Activated naive CD4-positive, alpha-beta T cell treated with Interleukin-2 at 50 U/mL for 16 hours (primary cell): ENCODE results near the gene HES6.
"Not testable (repeated sequence)": the region's sequence is repeated elsewhere in the genome, so short reads cannot be mapped to it uniquely, and the experiment has no call there.

Experiments
- DNase-seq: peaks from one replicate; pipeline ENCODE4 v3.0.0-alpha.2; 2020

Gene HES6

DNA sequence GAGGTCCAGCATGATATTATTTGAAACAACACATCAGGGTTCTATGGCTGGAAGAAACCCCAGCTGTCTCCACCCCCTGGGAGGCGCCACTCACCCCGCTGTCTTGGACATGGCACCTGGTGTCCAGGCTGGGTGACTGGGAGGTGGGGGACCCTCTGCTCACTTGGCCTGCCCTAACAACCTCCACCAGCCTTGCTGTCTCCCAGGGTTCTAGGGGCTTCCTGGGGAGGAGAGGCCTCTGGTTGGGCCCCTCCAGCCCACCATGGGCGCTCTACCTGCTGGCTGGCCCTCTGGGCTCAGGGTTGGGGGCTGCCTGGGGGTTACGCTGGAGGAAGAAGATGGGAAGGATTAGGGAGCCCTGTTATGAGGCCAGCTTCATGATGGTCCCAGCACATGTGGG lies 32.3 kb upstream of the HES6 start:
- no peak for DNase-seq

DNA sequence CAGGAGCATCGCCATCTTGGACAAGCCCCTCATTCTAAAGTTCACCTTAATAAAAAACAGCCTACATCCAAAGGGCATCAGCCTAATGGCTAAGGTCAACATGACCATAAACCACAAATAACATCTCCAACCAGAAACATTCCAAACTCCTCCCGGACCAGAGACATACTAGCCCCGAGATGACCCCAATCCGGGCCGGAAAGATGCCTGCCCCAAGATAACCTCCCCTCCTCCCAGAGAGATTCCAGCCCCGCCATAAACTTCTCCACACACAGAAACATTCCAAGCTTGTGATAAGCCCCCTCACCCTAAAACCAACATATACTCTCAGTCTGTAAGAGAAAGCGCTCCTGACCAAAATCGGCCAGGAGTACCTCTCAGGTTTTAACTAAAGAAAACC lies 31.8 kb upstream of the HES6 start:
- not testable (repeated sequence) for DNase-seq

DNA sequence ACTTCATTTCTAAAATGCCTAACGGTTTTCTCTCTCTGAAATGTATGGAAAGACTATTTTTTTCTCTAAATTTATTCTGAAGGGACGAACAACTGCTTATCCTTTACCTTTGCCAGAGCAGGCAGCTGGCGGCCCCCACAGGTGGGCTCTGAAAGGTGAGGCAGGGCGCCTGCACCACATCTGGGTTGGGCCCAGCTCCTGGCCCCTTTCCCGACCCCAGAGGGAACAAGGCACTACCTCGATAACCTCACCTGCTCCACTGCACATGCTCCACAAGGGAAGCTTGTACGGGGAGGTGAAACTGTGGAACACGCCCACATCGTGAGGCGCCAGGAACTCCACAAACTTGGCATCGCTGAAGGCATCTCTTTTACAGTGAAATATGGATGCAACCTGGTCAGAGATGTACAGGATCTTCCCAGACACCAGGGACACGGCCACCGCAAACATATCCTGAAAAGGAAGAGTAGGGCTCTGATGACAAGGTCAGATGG lies 31.3 kb upstream of the HES6 start:
- no peak for DNase-seq

DNA sequence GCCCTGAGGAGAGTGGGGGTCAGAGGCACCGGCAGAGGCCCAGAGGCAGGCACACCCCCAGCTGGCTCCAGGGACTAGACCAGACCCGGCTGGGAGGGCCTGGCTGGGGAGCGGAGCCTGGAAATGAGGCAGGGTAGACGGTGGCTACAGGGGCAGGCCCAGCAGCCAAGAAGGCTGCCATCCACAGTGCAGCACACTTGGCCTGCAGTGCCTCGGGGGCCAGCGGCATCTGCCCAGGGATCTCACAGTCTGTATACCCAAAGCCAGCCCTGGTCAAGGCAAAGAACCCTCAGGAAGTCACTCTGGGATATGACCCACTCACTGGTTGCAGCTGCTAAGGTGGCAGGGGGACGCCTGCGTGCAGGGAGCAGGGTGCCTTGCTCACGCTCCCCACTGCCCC lies 30.8 kb upstream of the HES6 start:
- DNase-seq, result no peak

DNA sequence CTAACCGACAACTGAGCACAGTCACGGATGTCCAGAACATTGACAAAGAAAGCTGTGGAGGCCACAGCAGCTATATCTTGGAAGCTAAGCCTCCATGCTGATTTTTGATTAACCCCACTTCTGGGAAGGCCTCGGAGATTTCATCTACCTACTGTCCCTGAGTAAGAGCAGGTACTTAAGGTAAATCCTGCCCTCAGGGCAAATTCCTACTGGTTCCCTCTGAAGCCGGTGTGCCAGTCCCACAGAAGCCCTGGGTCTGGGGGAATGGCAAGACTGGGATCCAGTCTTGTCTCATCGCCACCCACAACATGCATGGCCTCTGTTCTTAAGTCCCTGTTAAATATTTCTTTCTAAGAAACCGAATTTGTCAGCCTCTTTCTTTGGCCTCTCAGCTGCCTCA lies 29.9 kb upstream of the HES6 start:
- DNase-seq, result no peak

DNA sequence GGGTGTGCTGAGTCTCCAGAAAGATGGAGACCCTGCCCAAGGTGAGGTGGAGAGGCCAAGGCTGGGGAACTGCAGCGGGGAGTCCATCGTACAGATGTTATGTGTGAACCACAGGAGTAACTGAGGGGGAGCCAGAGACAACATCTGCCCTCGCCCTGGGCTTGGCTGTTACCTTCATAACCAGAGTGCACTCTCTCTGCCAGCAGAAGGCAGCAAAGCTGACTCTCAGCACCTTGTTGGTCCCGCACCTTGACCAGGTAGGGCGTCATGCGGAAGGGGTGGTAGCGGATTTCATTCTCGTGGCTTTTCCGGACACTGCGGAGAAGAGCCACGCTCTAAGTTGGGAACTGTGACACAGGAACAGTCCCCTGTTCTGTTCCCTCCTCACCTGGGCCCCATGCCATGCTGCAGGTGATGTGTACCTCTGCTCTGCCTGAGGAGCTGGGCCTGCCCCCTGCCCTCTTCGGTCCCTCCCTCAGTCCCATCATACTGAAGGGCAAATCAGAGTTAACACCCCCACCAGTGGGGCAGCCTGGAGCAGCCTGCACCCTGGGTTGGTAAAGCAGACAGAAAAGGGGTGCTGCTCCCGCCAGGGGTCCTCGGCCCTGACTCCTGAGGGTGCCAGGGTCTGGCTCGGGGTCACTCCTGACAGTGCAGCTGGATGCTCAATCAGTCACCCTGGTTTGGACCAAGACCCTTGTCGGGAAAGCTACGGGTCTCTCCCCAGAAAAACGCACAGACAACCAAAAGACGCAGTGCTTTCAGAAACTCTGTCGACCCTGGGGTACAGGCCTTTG lies 28.2 kb upstream of the HES6 start:
- DNase-seq, result no peak

DNA sequence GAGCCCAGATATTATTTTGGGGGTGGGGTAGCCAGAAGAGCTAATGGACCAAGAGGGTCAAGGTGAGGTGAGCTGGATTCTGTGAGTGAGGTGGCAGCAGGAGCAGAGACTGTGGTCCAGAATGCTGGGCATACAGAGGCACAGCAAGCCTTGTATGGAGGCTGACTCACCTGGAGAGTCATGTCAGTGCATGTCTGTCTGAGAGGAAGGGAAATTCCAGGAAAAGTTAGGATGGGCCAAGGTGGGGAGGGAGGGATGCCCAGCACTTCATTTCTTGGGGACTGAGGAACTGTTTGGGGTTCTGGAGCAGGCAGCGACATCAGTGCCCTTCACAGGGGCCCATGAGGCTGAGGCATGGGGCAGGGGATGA lies 27.5 kb upstream of the HES6 start:
- DNase-seq, result no peak

DNA sequence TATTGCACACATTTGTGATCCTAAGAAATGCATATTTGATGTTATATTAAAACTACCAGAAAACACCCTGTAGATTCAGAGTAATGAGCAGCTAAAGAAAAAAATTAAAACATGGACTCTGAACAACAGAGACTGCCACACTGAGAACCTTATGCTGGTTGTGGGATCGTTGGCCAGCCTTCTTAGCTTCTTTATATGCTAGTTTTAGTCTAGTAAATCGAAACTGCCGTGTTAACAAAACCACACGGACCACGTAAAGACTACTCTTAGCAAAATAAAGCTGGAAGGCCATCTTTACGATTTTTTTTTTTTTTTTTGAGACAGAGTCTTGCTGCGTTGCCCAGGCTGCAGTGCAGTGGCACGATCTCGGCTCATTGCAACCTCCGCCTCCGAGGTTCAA lies 25.8 kb upstream of the HES6 start:
- no peak for DNase-seq

DNA sequence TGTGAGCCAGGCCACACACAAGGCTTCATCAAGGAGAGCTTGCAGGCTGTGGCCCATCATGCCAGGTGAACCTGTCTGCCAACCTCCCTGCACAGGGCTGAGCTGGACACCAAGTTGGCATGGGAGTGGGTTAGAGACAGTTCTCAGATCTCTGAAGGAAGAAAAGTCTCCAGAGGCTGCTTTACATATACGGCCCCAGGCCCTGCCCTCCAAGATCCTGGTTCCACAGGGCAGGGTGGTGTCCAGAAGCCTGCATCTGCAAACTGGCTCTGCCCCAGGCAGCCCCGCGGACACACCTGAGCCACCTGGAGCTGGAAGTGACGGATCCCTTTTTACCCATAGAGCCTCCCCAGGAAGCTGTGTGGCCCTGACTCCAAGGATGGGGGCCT lies 24.2 kb upstream of the HES6 start:
- no peak for DNase-seq

DNA sequence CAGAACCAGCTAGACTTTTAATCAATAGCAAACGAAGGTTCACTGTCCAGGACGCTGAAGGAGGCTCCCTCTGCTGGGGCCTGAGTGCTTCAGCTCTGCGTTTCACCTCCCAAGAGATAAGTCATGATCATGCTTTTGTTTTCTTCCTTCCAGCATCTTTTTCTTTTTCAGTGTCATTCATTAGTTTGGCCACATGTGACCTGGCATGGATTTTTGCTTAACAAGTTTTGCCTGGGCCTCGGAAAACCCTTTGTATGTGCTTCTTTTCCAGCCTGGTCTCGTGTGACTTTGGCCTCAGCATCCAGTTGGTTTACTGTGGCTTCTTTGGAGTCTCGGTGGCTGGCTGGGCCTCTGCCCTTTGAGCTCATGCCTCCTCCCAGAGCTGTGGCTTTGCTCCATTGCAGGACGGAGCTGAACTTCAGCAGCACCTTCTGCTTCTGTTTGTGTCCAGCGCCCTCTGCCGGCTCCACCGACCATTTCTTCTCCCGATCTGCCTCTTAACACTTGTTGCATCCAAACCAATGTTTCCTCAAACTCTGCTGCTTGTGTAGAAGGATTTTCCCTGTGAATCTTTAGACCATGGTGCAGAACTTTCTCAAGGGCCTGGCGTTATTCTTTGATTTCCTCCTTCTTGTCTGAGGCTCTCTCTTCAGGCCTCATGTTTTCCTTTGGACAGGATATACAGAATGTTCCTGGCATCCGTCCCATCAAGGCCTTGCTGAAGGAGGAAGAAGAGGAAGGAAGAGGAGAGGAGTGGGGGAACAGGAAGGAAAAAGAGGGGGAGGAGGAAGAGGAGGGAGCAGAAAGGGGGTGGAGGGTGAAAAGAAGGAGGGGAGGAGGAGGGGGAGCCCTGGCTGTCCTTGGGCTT lies 23.6 kb upstream of the HES6 start:
- DNase-seq, result peak; percentile 72

DNA sequence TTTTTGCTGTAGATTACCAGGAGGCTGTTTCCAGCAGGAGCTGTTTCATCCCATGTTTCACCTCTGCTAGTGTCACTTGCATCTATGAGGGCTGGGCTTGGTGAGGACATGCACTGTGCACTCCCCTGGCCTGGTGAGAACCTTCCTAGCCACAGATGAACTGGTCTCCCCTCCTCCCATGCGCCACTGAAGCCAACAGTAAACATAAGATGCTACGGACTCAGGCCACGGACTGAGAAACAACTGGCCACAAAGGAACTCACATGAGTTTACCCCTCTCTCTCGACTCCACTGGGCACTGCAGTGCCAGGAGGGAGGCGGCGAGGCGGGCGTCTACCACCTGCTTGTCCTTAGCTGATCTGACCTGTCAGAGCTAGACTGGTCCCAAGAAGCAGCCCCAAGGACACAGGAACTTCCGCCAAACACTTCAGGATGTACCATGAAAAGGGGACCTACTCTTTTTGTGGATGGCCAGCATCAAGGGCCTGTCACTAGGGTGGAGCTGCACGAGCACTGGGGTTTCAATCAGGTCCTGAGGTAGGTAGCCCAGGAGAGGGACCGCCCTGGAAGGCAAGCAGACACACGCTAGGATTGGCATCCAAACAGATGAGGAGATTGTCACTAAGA lies 22.8 kb upstream of the HES6 start:
- no peak for DNase-seq

DNA sequence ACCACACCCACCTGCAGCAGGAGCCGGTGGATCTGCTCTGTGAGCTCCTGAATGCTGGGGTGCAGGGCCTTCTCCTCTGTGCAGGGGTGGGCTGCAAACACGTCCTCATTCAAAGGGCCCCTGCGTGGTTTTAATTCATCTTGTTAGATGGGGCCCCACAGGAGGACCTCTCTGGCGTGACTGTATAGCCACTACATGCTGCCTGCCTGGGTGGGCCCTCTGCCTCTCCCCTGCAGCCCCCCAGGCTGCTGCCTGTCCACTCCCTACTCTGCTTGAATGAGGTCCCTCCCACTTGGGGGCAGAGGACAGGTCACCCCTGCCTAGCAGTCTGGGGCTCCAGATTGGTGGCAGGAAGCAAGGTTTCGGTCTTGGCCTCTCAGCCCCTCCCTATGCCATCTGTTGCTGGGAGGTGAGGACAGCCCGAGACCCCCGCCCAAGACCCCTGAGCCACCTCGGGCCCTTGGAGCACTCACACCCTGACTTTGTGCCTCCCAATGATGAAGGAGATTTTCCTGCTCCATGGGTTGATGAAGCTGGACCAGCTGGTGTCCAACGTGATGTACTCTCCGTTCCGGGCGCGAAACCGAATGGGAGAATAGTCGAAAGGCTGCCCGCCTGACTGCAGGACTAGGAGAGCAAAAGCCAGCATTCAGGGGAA lies 22.0 kb upstream of the HES6 start:
- no peak for DNase-seq

DNA sequence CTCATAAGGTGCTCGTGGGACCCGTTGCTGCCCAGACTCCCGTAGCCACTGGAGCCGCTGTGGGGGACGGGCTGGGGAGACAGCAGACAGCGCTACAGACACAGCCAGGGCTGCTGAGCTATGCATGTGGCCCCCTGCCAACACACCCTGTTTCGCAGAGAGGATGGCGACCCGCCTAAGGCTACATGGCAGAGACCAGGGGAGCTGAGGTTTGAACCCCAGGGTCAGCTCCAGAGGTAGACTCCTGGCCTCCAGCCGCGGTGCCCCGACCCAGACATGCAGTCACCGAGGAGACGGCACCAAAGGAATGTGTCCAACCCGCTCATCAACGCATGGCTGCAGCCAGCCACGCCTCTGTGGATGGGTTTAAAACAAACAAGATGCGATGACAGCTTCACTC lies 21.0 kb upstream of the HES6 start:
- DNase-seq, result no peak

DNA sequence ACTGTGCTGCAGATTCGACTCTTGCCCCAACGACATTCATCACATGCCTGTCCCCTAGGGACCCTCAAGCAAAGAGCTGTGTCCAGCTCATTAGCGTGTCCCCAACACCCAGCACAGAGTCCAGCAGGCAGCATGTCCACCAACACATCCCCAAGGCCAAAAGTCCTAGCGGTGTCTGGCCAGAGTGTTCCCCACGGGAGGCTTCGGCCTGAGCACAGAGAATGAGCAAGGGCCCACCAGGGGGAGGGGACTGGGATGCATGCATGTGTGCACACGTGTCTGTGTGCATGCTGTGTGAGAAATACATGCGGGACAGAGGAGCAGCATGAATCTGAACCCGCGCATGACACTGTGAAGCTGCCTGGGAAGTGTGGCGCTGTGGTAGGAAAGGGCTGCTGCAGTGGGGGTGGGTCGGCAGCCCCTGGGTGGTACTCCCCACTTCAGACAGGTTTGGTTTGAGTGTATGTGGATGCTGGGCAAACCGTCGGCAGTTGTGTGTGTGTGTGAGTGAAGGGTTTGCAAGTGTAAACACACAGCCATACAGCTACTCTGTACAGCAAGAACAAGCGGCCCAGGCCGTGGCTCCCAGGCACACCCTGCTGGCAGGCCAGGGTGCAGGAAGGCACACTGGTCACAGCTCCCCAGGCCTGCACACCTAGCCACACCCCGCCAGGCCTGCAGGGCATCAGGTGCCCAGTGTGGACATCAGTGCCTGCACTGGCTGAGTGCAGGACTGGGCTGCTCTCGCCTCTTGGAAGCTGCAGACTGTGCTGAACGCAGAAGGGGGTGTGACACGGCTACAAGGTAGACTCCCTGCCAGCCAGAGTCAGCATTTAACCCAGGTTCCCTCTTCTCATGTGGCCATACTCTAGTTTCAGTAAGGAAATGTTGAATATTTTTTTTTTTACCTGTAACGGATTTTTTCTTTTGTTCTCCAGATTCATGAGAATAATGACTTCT lies 19.5 kb upstream of the HES6 start:
- no peak for DNase-seq

DNA sequence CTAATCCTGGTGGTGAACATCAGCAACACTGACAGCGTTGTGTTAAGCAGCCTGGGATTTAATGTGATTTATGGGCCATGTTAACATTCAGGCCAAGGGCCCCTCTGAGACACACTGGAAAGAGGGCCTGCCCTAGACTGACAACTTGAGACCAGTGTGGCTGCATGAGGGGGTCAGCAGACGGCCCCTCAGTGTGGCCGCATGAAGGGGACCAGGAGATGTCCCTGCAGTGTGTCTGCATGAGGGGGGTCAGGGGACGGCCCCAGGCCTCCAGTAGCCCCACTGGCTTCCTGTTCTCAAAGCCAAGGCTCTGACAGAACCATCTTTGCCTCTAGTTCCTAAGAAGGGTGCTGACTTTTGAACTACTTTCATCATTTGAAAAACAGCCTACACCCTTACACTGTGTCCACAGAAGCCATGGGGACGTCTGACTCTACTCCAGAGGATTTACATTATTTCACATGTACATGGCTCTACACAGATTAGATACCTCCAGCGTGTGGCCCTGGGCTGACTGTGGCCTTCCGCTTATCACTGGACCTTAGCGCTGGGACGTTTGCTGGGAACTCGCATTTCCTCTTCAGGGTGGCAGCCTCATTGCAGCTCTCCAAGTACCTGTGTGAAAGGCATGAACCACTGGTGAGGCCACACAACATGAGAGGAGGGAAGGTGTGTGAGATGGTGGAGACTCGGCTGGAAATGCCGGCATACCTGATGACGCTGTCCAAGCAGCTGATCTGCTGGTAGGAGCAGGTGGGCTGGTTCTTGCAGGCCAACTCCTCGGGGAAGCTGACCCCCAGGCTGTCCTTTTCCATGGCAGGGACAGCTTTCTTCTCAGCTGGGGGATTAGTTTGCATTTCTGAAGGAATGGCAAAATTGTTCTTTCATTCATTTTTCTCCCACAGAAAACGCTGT lies 18.2 kb upstream of the HES6 start:
- no peak for DNase-seq

DNA sequence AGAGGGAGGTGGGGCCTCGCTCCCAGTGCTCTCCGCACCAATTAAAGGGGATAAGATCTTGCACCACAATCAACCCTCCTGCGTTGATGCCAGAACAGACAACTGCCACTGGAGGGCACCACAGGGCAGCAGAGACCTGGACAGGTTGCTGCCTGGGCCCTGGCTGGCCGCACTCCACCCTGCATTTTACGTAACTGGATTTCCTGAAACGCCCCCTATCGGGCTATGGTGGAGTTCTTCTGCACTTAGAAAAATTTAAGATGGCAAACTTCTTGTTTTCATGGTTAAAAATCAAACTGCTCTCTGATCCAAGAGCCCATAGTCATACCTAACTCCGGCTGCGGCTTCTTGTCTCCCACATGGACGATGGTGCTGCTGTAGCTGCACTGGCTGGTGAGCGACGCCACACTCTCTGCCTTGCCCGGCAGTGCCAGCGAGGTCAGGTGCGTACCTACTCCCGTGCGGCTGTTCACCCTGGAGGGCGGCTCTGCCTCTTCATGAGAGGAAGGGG lies 16.8 kb upstream of the HES6 start:
- DNase-seq, result peak; percentile 74

DNA sequence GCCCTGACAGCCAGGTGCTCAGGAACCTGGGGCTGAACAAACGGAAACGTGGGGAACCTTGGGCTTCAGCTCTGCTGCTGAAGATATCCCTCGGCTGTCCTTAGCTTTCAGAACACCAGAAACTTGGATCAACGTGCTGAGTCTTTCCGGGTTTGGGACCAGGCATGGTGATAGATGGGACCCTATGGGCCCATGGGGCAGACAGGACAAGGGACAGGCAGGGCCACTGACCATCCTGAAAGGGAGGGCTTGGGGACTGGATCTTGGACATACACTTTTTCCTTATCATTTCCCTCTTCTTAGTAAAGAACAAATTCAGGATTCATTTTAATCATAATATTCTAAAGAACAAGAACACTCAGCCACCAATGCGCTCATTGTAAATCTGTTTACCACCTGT lies 16.3 kb upstream of the HES6 start:
- no peak for DNase-seq

DNA sequence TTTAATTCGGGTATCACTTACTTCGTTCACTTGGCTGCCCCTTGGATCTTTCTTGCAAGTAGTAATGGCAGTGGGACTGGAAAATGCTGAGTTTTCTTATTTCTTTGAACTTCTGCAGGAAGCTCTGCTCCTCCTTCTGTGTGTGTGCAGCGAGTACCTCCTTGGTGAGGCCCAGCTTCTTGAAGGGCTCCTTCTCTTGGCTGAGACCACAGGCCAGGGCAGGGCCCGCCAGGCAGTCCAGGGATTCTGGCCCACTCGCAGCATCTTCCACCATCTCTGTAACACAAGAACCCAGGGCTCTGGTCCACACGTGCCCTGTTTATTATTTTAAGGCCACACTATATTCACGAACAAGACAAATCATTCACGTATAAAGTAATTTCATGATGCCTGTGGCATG lies 15.8 kb upstream of the HES6 start:
- DNase-seq, result no peak

DNA sequence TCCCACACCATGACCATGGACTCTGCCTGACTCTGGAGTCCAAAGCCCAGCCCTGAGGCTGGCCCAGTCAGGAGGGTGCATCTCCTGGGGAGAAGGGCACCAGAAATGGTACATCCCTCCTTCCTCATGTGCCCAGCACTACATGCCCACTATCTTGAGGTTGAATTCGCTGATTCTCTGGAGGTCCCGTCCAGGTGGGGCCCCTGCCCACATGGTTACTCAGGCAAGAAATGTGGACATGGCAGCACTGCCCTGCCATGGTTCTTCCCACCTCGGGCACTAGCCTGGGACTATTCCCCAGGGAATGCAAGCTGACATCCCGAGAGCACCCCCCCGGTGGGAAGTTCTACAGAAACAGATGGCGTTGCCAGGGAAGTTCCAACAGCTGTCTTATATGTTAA lies 15.3 kb upstream of the HES6 start:
- no peak for DNase-seq

DNA sequence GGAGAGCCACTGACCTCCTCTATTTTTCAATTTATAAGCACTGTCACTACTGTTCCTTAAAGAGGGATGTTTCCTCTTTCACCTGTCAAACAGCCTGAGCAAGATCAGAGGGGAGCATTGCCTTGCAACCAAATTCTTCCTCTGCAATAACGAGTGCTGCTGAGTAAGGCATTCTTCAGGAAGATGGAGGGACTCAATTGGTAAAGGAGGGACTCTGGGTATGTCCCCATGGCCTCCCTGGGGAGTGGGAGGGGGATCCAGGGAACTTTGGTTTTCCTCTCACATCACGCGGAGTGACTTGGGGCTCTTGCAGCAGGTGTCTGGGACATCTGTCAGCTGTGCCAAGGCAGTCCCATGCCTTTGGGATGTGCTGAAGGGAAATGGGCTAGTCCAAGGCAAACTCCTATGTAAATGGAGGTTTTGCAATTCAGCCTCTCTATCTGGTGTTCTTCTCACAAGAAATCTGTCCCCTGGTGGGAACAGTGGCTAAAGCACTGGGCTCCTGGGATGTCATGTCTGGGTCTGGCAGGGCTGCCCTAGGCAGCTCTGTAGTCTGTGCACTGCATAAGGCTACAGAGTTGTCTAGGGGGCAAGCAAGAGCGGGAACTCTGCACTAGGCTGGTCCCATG lies 14.4 kb upstream of the HES6 start:
- DNase-seq, result no peak
